Non-pigmented ciliary epithelial cell (primary cell): Measurements from ENCODE around the gene RSRC1.
"Not testable (repeated sequence)": the region's sequence is repeated elsewhere in the genome, so short reads cannot be mapped to it uniquely, and the experiment has no call there.

Experiments used
- DNase-seq: peaks from one replicate; pipeline ENCODE4 v3.0.0-alpha.2; 2010; ENCODE audit warnings: low read depth

RSRC1 gene

GRCh38 chr3:158329696-158330441 lies 220.0 kb downstream of the RSRC1 start:
- not testable (repeated sequence) for DNase-seq

GRCh38 chr3:158330870-158331269 lies 221.0 kb downstream of the RSRC1 start:
- DNase-seq: peak; percentile 6

- DNase-seq: no peak
Observed at GRCh38 chr3:158333736-158334135, 223.8 kb downstream of the RSRC1 start.

GRCh38 chr3:158337110-158337509 lies 227.2 kb downstream of the RSRC1 start:
- DNase-seq: no peak

- no peak for DNase-seq
Observed at GRCh38 chr3:158339638-158340037, 229.7 kb downstream of the RSRC1 start.

- DNase-seq: not testable (repeated sequence)
Observed at GRCh38 chr3:158340951-158341350, 231.1 kb downstream of the RSRC1 start.

- DNase-seq: peak; percentile 3
Observed at GRCh38 chr3:158347966-158348365, 238.1 kb downstream of the RSRC1 start.

GRCh38 chr3:158350971-158351370 lies 241.1 kb downstream of the RSRC1 start:
- DNase-seq: no peak

GRCh38 chr3:158352551-158352950 lies 242.7 kb downstream of the RSRC1 start:
- no peak for DNase-seq

- DNase-seq: no peak
Observed at GRCh38 chr3:158354713-158355112, 244.8 kb downstream of the RSRC1 start.

- no peak for DNase-seq
Observed at GRCh38 chr3:158355623-158356588, 246.0 kb downstream of the RSRC1 start.

- no peak for DNase-seq
Observed at GRCh38 chr3:158359339-158359738, 249.4 kb downstream of the RSRC1 start.

- DNase-seq: no peak
Observed at GRCh38 chr3:158360756-158361448, 251.0 kb downstream of the RSRC1 start.

- DNase-seq: no peak
Observed at GRCh38 chr3:158368271-158368670, 258.4 kb downstream of the RSRC1 start.

GRCh38 chr3:158369279-158369678 lies 259.4 kb downstream of the RSRC1 start:
- DNase-seq: no peak

- no peak for DNase-seq
Observed at GRCh38 chr3:158379517-158379916, 269.6 kb downstream of the RSRC1 start.

GRCh38 chr3:158381262-158381868 lies 271.5 kb downstream of the RSRC1 start:
- DNase-seq: no peak

GRCh38 chr3:158382479-158382878 lies 272.6 kb downstream of the RSRC1 start:
- DNase-seq: no peak

- no peak for DNase-seq
Observed at GRCh38 chr3:158384019-158384418, 274.1 kb downstream of the RSRC1 start.

GRCh38 chr3:158395421-158395820 lies 285.5 kb downstream of the RSRC1 start:
- DNase-seq: no peak

GRCh38 chr3:158402590-158402989 lies 292.7 kb downstream of the RSRC1 start:
- no peak for DNase-seq

- no peak for DNase-seq
Observed at GRCh38 chr3:158403013-158403412, 293.1 kb downstream of the RSRC1 start.
